Measurements from ENCODE around the gene PHOX2A.
A peak's percentile ranks its signal among the peaks of the same experiment; 100 is the strongest.
"Not testable (repeated sequence)": the region's sequence is repeated elsewhere in the genome, so short reads cannot be mapped to it uniquely, and the experiment has no call there.

The PHOX2A gene

DNA sequence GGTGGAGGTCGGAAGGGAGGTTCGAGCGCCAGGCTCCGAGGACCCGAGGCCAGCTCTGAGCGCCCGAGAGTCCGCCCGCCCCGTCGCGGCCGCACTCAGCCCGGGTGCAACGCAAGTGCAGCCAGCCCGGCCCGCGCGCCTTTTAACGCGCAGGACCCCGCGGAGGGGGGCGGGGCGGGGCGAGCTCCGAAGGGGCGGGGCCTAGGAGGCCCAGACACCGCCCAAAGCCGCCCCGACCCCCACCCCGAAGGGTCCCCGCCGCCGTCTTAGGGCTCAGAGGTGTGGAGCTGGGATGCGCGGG, at the start of gene PHOX2A:
Gene PHOX2A (minus strand): TSS at position 117 of the 301 bp plus-strand sequence. CDS start 172 bp downstream, outside the sequence.
- DNase-seq, result no peak

DNA sequence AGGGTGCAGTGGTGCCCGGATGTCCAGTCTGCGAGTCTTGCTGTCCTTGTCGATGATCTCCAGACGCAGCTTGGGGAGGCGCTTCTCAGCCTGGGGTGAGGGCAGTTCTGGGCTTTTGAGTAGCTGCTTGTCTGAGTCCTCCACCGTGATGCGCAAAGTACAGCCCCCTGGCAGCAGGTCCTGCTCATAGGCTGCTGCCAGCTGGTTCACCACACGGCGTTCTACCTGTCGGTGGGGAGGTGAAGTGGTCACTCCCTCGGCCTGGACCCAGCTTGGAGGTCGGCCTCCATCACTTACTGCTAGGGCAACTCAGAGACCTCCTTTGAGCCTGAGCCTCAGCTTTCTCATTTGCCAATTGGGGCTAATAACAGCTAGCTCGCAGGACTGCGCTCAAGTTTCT, 49.4 kb upstream of the PHOX2A start:
- DNase-seq, result no peak

DNA sequence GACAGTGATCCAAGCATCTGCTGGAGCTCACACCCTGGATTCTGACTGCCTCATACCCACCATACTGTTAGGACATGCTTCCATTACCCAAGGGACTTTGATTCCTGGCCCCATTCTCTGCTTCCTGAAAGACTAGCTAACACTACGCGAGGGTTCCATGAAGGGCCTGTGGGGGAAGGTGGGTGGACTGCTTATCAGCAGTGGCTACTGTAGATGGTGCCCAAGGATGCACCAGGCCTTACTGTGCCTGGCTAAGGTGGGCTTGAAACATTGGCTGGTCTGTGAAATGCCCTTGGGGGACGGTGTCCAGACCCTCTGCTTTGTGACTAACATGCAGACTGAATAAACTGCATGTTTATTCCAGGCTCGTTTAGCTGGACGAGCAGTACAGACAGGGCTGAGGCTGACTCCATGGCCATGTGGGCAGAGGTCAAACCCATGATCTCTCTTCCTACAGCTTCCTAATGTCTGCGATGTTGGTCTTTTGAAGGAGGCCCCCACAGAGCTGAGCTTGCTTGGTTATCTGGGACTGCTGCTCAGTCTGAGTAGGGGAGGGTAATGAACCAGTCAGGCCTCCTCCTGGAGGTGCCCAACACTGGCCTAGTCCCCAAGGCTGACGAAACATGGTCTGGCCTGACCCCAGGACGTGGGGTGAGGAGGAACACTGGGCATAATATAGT, 48.3 kb upstream of the PHOX2A start:
- peak; percentile 20 for DNase-seq

DNA sequence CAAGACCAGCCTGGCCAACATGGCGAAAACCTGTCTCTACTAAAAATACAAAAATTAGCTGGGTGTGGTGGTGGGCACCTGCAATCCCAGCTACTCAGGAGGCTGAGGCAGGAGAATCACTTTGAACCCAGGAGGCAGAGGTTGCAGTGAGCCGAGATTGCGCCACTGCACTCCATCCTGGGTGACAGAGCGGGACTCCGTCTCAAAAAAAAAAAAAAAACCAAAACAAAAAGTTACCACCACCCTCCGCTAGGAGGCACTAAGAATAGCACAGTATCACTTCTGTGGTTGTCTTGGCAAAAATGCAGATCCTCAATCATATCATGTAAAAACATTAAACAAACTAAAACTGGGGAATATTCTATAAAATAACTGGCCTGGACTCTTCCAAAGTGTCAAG, 46.8 kb upstream of the PHOX2A start:
- peak; percentile 32 for DNase-seq

DNA sequence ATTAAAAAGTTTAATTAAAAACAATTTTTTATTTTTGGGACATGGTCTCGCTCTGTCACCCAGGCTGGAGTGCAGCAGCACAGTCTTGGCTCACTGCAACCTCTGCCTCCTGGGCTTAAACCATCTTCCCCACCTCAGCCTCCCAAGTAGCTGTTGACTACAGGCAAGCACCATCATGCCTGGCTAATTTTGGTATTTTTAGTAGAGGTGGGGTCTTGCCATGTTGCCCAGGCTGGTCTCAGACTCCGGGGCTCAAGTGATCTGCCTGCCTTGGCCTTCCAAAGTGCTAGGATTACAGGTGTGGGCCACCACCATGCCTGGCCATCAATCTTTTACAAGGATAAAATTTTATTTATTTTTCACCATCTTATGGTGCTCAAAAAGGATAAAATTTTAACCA, 43.3 kb upstream of the PHOX2A start:
- DNase-seq, result no peak

GRCh38 chr11:72283947-72284346, 40.0 kb upstream of the PHOX2A start:
- DNase-seq, result no peak

- DNase-seq, result no peak
Observed at GRCh38 chr11:72280726-72281315, 36.8 kb upstream of the PHOX2A start.

GRCh38 chr11:72280037-72280436, 36.1 kb upstream of the PHOX2A start:
- DNase-seq, result no peak

- no peak for DNase-seq
Observed at GRCh38 chr11:72278905-72279304, 34.9 kb upstream of the PHOX2A start.

DNA sequence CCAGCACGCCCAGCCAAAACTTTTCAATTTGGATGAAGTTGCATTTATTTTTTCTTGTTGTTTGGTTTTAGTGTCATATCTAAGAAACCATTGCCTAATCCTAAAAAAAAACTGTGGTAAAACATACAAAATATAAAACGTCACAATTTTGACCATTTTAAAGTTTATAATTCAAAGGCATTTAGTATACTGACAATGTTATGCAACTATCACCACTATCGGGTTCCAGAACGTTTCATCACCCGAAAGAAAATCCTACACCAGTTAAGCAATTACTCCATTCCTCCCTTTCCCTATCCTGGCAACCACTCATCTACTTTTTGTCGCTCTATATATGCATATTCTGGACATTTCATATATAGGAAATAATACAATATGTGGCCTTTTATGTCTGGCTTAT, 30.5 kb upstream of the PHOX2A start:
- no peak for DNase-seq

GRCh38 chr11:72271980-72272379, 28.0 kb upstream of the PHOX2A start:
- no peak for DNase-seq

GRCh38 chr11:72267956-72268617, 24.1 kb upstream of the PHOX2A start:
- DNase-seq, result no peak

GRCh38 chr11:72266960-72267359, 23.0 kb upstream of the PHOX2A start:
- not testable (repeated sequence) for DNase-seq

DNA sequence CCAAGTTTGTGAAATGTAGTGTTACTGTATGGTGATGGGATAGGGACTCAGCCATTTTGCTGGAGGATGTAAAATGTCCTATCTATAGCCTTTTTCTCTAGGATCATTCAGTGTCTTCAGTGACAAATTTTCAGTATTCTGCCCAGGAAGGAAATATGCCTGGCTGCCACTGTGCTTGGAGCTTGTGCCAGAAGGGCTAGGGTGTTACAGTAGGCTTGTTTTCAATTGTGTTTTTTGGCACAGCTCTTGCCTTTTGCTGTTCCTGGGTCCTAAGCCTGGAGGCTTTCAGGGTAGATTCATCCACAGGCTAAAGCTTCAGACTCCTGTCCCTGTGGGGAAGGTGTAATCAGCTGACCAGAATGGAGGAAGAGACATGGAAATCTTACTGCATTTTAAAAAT, 22.0 kb upstream of the PHOX2A start:
- no peak for DNase-seq

GRCh38 chr11:72263361-72263760, 19.4 kb upstream of the PHOX2A start:
- no peak for DNase-seq

- DNase-seq, result no peak
Observed at GRCh38 chr11:72260574-72260973, 16.6 kb upstream of the PHOX2A start.

GRCh38 chr11:72259490-72259889, 15.5 kb upstream of the PHOX2A start:
- no peak for DNase-seq

DNA sequence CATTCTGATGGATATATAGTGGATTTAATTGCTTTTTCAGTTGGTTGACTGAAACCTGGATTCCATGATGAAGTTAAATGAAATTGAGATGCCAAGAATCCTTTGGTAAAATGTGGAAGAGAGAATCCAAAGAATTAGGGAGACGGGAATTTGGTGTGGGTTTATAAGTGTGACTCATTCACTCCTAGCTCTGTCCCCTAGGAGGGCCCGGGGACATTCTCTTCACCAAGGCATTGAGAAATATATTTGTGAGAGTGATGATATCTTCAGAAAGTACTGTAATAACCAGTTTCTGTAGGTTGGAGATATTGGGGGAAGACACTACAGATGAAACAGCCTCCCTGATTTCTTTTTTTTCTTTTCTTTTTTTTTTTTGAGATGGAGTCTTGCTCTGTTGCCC, 13.6 kb upstream of the PHOX2A start:
- DNase-seq, result no peak

GRCh38 chr11:72254299-72254993, 10.5 kb upstream of the PHOX2A start:
- DNase-seq, result no peak

DNA sequence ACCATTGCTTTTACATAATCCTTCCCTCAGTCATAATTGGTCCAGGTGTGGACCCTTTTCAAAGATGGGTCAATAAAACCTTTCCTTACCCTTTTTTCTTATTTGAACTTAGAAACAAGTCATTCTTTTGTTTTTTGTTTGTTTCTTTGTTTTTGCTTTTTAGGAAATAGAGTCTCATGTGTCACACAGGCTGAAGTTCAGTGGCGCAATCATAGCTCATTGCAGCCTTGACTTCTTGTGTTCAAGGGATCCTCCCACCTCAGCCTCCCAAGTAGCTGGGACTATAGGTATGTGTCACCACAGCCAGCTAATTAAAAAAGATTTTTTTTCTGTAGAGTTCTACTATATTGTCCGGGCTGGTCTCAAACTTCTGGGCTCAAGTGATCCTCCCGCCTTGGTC, 9.4 kb upstream of the PHOX2A start:
- DNase-seq, result no peak

- no peak for DNase-seq
Observed at GRCh38 chr11:72251614-72252013, 7.6 kb upstream of the PHOX2A start.

GRCh38 chr11:72250661-72251464, 6.9 kb upstream of the PHOX2A start:
- DNase-seq, result no peak

GRCh38 chr11:72249961-72250360, 6.0 kb upstream of the PHOX2A start:
- no peak for DNase-seq
